SIG-M5 (cell line): ENCODE data around the gene EYS.
"Not testable (repeated sequence)": the region's sequence is repeated elsewhere in the genome, so short reads cannot be mapped to it uniquely, and the experiment has no call there.

Experiments
- DNase-seq: peaks from one replicate; lab custom pipeline; 2025; lab: John Stamatoyannopoulos, UW

Gene EYS

DNA sequence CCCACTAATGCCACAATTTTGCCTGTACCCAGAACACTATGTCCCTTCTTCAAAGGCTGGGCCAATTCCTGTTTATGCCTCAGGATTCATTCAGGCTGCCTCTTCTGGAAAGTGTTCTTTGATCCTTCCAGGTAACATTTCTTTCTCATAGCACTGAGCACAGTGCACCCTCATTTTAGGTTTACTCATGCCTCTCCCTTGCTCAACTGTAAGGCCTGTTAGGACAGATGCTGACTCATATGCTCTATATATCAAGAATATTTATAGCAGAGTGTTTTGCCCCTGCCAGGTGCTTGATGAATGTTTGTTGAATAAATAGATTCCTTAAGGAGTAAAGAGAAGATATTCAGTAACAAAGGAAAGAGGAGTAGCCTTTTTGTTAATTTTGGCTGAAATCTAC lies 1807.5 kb downstream of the EYS start:
- DNase-seq = no peak

DNA sequence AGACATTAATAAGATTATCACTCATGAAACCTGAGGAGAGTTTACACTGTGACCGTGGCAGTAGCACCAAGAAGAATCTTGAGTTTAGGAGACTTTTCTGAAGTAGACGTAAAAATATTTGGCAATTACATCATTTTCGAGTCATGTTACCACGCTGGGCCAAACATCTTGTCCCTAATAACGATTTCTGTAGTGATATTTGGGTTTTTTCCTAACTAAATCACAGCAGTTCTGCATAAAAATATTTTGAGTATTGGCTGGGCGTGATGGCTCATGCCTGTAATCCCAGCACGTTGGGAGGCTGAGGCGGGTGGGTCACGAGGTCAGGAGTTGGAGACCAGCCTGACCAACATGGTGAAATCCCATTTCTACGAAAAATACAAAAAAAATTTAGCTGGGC lies 1809.1 kb downstream of the EYS start:
- DNase-seq = no peak

DNA sequence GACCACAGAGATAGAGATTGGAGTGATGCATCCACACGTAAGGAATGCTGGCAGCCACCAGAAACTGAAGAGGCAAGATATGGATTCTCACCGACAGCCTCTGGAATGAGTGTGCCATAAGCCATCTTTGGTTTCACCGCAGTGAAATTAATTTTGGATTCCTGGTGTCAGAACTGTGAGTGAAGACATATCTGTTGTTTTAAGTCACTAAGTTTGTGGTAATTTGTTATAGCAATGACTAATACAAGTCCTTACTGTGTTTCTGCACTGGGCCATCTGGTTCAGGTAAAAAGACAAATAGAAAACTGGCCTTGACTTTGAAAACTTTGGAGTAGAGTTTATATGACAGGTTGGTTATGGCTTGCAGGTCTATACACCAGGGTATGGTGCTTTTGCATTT lies 1809.6 kb downstream of the EYS start:
- DNase-seq = no peak

DNA sequence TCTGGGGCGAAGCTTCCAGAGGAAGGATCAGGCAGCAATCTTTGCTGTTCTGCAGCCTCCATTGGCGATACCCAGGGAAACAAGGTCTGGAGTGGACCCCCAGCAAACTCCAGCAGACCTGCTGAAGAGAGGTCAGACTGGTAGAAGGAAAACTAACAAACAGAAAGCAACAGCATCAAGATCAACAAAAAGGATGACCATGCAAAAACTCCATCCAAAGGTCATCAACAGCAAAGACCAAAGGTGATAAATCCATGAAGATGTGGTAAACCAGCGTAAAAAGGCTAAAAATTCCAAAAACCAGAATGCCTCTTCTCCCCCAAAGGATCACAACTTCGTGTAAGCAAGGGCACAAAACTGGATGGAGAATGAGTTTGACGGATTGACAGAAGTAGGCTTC lies 1818.6 kb downstream of the EYS start:
- no peak for DNase-seq

DNA sequence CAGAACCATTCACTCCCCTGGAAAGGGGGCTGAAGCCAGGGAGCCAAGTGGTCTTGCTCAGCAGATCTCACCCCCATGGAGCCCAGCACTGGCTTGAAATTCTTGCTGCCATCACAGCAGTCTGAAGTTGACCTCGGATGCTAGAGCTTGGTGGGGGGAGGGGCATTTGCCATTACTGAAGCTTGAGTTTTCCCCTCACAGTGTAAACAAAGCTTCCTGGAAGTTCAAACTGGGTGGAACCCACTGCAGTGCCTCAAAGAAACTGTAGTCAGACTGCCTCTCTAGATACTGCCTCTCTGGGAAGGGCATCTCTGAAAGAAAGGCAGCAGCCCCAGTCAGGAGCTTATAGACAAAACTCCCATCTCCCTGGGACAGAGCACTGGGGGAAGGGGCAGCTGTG lies 1819.2 kb downstream of the EYS start:
- DNase-seq = not testable (repeated sequence)

DNA sequence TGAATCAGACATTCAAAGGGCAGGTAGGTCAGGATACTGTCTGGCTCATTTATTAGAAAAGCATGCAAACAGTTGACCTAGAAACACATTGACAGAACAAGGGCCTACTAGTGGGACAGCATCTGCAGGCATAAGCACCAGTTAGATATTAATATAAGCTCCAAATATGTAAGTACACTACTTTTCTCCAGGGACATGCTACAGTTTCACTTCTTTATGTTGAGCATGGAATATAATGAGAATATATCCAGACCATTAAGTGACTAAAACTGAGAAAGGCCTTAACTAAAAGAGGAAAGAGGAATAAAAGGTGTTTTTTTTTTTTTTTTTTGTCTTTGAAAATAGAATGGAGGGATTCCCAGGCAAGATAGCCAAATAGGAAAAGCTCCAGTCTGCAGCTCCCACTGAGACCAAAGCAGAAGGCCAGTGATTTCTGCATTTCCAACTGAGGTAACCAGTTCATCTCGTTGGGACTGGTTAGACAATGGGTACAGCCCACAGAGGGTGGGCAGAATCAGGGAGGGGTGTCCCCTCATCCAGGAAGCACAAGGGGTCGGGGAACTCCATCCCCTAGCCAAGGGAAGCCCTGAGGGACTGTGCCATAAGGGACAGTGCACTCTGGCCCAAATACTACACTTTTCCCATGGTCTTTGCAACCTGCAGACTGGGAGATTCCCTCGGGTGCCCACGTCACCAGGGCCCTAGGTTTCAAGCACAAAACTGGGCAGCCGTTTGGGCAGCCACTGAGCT lies 1819.8 kb downstream of the EYS start:
- no peak for DNase-seq

DNA sequence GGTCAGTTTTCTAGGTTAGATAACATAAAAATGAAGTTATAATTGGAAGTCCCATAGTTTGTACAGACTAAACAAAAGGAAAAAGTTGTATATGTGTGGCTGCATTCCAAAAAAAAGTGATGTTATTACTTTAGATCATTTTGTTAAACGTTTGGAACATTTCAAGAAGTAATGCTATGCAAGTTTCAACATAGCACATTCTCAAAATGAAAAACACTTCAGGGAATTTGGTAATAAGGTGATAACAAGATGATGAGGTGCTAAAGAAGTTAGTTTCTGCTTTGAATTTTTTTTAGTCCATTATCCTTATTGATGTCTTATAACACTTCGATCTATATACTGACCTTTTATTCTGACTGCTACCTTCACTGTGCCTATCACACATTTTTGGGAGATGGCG lies 1820.7 kb downstream of the EYS start:
- no peak for DNase-seq

DNA sequence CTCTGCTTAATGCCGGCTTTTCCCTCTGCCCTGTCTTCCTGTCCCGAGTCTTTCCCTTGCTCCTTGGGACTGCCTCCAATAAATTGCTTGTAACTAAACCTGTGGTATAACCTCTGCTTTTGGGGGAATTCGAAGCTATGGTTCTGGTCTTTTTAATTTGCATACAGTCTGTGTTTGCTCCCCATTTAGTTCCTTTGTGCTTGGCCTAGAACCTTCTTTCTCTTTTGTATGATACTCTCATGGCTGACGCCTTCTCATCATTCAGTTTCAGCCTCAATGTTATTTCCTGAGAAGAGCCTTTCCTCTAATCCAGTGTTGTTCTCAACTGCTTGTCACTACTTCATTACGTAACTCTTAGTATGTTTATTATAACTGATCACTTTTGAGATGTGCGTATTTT lies 1823.4 kb downstream of the EYS start:
- no peak for DNase-seq

DNA sequence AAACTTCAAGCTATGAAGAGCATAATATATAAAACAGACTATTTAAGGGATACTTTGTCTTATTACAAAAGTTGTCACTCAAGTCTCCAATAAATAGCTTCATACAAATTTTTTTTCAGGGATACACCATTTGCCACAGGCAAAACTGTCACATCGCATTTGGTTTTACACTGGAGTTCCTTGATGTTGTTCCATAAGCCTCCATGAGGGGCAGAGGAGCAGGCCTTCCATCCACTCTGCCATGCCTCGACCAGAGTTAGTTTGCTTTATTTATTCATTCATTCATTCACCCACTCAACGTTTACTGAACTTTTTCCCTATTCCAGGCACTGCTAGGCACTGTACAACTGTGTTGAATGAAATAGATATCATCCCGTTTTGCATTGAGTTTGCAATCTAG lies 1824.8 kb downstream of the EYS start:
- no peak for DNase-seq

DNA sequence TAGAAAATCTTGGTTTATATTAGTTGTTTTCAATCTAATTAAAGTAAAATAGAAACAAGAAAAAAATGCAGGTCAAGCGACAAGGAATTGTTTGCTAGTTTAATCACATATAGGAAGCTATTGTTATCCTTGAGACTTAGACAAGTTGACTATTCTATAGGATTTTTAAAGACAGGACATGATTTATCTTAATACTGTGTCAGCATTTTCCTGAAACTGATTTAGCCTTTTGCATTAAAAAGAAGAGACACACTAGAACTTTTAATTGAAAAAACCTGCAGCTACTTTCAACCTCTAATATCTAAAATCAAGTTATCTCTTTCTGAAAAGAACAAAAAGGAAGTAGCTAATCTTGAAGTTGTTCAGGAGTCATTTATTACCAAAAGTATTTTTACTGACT lies 1825.2 kb downstream of the EYS start:
- DNase-seq = no peak

DNA sequence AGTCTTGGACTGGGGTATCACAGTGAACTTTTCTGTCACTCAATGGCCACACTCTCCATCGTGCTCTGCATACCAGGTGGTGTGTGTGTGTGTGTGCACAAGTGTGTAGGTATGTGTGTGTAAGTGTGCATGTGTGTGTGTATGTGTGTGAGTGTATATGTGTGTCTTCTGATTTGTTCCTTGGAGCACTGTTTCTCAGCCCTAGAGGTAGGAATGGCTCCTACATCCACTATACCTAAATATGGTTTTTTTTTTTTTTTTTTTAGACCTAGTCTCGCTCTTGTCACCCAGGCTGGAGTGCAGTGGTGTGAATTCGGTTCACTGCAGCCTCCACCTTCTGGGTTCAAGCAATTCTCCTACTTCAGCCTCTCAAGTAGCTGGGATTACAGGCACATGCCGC lies 1834.8 kb downstream of the EYS start:
- DNase-seq = no peak

DNA sequence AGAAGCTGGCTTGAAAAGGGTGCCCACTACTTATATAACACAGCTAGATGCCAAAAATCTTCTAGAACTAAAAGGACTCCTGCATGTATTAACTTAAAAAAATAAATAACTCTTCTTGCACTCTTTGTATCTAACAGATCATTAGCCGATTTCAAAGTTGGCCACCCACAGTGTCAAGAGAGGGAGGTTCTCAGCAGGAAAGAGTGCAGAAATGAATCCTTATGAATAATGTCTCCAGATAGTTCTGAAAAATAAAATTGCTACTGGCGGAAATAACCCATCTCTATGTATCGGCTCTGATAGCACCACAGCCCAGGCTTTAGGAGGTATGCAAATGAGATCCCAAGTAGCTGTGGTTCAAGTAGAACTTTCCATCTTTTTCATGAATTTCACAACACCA lies 1838.7 kb downstream of the EYS start:
- DNase-seq = no peak

DNA sequence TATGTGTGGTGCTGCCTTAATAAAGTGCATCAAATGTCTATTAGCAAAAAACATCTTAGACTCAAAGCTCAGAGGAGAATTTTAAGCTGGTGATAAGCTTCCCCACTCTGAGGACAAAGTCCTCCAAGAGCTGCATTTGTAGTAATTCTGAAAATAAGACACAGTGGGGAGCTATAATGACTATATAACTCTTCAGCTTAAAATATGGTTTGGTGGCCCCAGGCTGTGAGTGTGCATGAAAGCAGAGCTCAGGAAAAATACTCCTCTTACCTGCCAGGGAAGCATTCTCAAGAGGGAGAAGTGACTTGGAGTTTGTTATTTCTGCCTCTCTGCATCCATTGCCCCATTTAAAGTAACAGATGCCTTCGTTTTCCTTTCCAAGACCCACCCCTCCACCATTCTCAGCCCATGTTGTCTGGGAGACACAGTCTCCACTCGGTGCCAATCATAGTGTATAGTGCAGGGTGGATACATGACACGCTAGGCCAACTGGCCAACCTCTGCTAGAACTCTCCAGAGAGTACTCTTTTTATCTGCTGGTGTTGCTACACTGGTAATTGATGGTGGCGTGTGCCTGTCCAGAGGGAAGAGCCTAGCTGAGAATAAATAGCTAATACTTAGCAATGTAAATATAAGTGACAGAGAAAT lies 1842.2 kb downstream of the EYS start:
- DNase-seq = no peak

DNA sequence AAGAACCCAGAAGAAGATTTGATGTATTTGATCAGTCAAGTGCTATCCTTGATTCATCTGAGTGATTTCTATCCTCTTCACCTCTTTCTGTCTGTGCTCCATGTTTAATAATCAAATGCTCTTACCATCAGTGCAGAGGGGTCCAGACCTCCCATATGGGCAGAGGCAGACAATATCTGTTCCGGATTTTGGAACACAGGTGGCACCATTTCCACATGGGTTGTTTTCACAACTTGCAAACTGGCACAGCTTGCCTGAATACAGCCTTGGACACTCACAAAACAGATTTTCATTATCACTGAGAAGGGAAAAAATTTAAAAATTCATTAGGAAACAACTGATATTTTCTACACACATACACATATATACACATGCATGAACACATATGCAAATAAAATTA lies 1843.0 kb downstream of the EYS start:
- no peak for DNase-seq

DNA sequence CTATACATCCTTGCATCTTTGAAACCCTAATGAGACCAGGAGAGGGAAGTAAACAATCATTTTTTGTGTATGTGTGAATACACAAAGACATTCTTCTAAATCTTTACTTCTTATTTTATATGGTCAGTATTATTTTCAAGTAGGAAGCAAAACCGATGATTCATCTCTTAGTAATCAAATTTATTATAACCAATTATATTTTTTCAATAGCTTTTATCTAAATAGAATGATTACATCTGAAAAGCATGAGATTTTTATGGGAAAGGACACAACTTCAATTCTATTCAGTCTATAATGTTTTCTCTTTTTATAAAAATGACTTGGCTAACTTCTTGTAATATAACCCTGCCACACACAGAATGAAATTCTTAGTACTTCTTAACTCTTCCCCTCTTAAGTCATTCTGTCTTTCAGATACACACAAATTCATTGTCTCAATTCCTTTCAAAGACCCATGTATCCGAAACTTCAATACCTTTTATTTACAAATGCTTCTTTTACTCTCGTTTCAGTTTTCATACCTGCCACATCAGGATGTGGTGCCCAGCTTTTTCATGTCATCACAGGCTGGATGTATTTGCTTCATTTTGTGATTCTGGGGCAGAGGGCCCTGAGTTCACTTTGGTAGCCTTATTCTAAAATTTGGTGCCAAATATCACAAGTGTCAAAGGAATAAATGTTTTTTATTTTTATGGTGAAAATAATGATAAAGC lies 1844.4 kb downstream of the EYS start:
- DNase-seq = no peak

DNA sequence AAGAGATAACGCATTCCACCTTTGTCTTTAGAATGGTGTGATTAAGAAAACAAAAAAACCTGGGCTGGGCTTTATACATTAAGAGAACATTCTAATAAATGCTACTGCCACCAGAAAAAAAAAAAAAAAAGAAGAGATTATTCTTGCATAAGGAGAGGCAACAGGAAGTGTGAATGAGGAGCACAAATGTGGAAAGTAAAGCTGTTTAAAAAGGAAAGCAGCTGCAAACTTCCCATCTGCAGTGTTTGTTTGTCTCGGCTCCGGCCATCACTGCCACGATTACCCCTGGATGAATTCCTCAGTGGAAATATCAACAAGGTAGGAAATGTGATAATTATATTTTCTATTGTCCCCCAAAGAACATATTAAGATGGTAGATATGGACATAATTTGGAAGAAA lies 1847.5 kb downstream of the EYS start:
- no peak for DNase-seq

DNA sequence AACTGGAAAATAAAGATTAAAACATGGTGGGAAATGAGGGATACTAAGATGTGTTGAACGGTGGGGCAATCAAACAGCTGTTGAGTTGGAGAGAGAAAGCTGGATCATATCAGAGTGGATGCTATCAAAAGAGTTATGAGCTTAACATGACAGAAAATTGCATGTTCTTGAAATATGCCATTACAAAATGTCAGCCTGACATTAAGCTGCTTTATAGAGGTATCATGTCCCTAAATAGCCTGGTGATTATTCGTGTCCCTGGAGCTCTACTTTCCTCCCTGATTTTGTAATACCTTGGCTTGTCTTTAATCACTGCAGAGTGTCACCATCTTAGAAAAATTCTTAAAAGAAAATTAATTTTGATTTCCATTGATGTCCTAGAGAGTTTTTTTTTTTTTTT lies 1848.3 kb downstream of the EYS start:
- DNase-seq = no peak

DNA sequence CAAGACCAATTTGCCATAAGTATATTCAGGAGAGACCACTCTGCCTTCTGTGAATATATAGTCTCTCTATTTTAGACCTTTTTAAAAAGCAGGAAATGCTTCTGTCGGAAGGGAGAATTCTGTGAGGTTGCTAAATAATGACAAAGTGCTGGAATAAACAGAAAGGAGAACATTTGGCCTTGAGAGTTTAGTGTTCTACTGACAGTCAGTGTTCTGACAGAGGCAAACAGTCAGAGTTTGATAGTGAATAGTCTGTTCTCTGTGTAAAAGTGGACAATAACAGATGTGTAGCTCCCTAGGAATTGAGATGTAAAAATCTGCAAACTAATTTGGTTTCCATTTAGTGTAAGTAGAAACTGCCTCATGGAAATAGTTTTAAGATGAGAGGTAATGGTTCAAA lies 1850.8 kb downstream of the EYS start:
- DNase-seq = no peak

DNA sequence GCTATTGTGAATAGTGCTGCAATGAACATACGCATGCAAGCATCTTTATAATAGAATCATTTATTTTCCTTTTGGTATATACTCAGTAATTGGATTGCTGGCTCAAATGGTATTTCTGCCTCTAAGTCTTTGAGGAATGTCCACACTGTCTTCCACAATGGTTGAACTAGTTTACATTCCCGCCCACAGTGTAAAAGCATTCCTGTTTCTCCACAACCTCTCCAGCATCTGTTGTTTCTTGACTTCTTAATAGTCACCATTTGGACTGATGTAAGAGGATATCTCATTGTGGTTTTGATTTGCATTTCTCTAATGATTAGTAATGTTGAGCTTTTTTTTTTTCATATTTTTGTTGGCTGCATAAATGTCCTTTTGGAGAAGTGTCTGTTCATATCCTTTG lies 1862.7 kb downstream of the EYS start:
- no peak for DNase-seq

DNA sequence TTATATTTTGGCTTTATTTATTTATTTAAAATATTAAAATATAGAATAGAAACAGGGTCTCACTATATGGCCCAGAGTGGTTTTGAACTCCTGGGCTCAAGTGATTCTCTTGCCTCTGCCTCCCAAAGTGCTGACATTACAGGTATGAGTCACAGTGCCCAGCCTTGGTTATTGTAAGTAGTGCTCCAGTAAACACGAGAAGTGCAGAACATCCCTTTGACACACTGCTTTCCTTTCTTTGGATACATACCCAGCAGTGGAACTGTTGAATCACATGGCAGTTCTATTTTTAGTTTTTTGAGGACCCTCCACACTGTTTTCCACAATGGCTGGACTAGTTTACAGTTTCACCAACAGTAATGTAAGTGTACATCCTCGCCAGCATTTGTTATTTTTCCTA lies 1867.5 kb downstream of the EYS start:
- no peak for DNase-seq

DNA sequence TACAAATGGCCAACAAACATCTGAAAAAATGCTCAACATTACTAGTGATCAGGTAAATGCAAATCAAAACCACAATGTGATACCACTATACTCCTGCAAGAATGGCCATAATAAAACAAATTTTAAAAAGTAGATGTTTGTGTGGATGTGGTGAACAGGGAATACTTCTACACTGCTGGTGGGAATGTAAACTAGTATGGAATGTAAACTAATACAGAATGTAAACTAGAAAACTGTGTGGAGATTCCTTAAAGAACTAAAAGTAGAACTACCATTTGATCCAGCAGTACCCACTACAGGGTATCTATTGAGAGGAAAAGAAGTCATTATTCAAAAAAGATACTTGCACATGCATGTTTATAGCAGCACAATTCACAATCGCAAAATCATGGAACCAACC lies 1878.3 kb downstream of the EYS start:
- DNase-seq = not testable (repeated sequence)

DNA sequence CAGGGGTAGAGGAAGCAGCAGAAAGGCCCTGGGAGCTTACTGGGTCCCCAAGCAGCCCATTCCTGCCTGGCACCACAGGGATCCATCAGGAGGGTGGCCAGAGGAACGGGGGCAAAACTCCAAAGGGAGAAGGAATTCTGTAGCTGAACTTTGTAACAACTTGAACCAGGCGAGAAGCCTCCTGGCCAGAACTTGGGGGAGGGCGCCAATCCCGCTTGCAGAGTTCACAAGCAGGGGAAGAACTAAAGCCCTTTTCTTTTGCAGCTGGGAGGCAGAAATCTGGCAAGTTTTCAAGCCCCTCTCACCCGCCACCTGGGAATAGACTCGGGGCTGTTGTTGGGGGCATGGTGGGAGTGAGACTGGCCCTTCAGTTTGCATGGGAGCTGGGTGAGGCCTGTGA lies 1882.3 kb downstream of the EYS start:
- no peak for DNase-seq

DNA sequence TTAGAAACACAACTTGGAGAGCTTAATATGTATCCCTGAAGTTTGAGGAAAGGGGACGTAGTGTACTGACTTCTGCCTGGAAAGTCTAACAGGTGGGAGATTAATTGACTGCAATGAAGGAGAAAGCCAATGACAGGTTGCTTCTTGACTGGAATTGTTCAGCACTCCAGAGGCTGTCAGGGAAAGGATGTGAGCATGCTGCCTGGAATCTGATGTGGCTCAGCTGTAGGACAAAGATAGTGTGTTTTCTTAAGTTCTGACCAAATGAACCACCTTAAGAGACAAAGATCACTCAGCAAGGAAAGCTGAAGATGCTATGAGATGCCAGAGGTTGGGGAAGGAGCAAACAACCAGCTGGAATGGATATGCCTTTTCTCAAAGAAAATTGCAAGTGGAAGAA lies 1885.6 kb downstream of the EYS start:
- no peak for DNase-seq

DNA sequence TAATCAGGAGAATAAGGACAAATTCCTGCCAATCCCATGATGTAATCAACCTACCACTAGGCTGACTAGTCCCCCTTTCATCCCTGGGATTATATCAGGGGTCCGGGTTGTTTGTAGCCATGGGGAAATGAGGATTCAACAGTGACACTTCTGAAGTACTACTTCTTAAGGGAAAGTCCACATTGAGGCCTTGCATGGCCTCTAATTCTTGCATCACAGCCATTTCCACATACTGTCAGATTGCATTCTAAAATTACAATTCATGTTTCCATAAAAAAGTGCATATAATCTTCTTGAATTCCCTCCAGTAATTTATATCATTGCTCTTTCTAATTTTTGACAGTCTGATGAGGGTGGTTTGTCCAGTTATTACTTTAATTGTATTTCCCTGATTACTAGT lies 1887.2 kb downstream of the EYS start:
- DNase-seq = no peak
